ENCODE results near the gene SEMA3G. TPM values are rescaled to one million over a fixed set of nuclear protein-coding genes. Genes with fewer than 3 reads are reported as not detected.

Gene SEMA3G
- polyA plus RNA-seq, 1 donor from 2014 or later: not detected

GRCh38 chr3:52432691-52433141 lies 12.2 kb downstream of the SEMA3G start:
- Histone ChIP-seq H3K27me3 (ENCODE audit: insufficient read depth, low read depth, low read length) (no peaks in the 10 kb centered on the region), H3K4me3 (ENCODE audit: low read length) (no peak overlapping the region), H3K79me2 (replicated peaks; ENCODE audit: insufficient read depth, low read length) (no peaks in the 10 kb centered on the region), H3F3A (ENCODE audit: insufficient read depth, low read length, poor library complexity, severe bottlenecking) (no peaks in the 10 kb centered on the region), H3K9me3 (ENCODE audit: low read length) (no peaks in the 10 kb centered on the region), H3K9ac (ENCODE audit: low read length) (no peak overlapping the region), H3K9me2 (ENCODE audit: insufficient read depth, low read length) (no peaks in the 10 kb centered on the region), H2AFZ (ENCODE audit: low read depth, low read length) (no peak overlapping the region), H3K36me3 (ENCODE audit: insufficient read depth, low read length) (no peaks in the 10 kb centered on the region), H3K27ac (ENCODE audit: low read length) (no peak overlapping the region), H3K4me2 (ENCODE audit: low read length) (no peak overlapping the region), H4K20me1 (ENCODE audit: insufficient read depth) (no peaks in the 10 kb centered on the region)
- TF ChIP-seq TAF1 (IDR thresholded peaks at IDR 0.05; ENCODE audit: low read depth): no peak

GRCh38 chr3:52432225-52432624 lies 12.7 kb downstream of the SEMA3G start:
- Histone ChIP-seq H3K9me2 (ENCODE audit: insufficient read depth, low read length) (no peaks in the 10 kb centered on the region), H2AFZ (ENCODE audit: low read depth, low read length) (no peak overlapping the region), H4K20me1 (ENCODE audit: insufficient read depth) (no peaks in the 10 kb centered on the region), H3K9ac (ENCODE audit: low read length) (no peak overlapping the region), H3K27ac (ENCODE audit: low read length) (no peak overlapping the region), H3F3A (ENCODE audit: insufficient read depth, low read length, poor library complexity, severe bottlenecking) (no peaks in the 10 kb centered on the region), H3K27me3 (ENCODE audit: insufficient read depth, low read depth, low read length) (no peaks in the 10 kb centered on the region), H3K79me2 (replicated peaks; ENCODE audit: insufficient read depth, low read length) (no peaks in the 10 kb centered on the region), H3K9me3 (ENCODE audit: low read length) (no peaks in the 10 kb centered on the region), H3K36me3 (ENCODE audit: insufficient read depth, low read length) (no peaks in the 10 kb centered on the region), H3K4me2 (ENCODE audit: low read length) (no peak overlapping the region), H3K4me3 (ENCODE audit: low read length) (no peak overlapping the region)
- TF ChIP-seq SMC3 (conservative IDR thresholded peaks at IDR 0.05; ENCODE audit: poor library complexity): no peak
- no peak for TF ChIP-seq EZH2 (IDR thresholded peaks at IDR 0.05; ENCODE audit: borderline replicate concordance, insufficient read depth, low read length, poor library complexity, severe bottlenecking)
- TF ChIP-seq POLR2AphosphoS5 (IDR thresholded peaks at IDR 0.05): no peak
- TF ChIP-seq RAD21 (conservative IDR thresholded peaks at IDR 0.05): no peak
- no peak for TF ChIP-seq TAF1 (IDR thresholded peaks at IDR 0.05; ENCODE audit: low read depth)
- TF ChIP-seq MXI1 (conservative IDR thresholded peaks at IDR 0.05; ENCODE audit: poor library complexity, severe bottlenecking): no peak
- no peak for TF ChIP-seq EP300 (conservative IDR thresholded peaks at IDR 0.05; ENCODE audit: poor library complexity, severe bottlenecking)
- TF ChIP-seq CTCF (IDR thresholded peaks at IDR 0.05; ENCODE audit: poor library complexity, severe bottlenecking): no peak
- TF ChIP-seq REST (IDR thresholded peaks at IDR 0.05; ENCODE audit: borderline replicate concordance): no peak

All from neural cell (in vitro differentiated cells).